ENCODE data around the gene TBCD.

The TBCD gene

GRCh38 chr17:82927661-82928601, 176.1 kb downstream of the TBCD start:
- no peak for DNase-seq

DNA sequence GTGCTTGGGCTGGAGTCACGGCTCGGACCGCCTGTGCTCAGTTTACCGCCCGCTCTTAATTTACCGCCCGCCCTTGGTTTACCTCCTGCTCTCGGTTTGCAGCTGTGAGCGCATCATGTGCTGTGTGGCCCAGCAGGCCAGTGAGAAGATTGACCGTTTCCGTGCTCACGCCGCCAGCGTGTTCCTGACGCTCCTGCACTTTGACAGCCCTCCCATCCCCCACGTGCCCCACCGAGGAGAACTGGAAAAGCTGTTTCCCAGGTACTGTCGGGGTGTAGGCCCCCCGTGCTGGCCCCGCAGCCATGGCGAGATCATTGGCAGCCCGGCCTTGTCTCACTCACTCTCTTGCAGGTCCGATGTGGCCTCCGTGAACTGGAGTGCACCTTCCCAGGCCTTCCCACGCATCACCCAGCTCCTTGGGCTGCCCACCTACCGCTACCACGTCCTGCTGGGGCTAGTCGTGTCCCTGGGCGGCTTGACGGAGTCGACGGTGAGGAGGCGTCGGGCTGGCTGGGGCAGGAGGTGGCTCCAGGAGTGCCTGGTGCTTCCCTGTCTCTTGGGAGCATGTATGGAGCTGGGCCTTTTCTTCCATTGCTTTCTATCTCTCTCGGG, 177.3 kb downstream of the TBCD start:
- no peak for DNase-seq

GRCh38 chr17:82929676-82930042, 177.8 kb downstream of the TBCD start:
- no peak for DNase-seq

DNA sequence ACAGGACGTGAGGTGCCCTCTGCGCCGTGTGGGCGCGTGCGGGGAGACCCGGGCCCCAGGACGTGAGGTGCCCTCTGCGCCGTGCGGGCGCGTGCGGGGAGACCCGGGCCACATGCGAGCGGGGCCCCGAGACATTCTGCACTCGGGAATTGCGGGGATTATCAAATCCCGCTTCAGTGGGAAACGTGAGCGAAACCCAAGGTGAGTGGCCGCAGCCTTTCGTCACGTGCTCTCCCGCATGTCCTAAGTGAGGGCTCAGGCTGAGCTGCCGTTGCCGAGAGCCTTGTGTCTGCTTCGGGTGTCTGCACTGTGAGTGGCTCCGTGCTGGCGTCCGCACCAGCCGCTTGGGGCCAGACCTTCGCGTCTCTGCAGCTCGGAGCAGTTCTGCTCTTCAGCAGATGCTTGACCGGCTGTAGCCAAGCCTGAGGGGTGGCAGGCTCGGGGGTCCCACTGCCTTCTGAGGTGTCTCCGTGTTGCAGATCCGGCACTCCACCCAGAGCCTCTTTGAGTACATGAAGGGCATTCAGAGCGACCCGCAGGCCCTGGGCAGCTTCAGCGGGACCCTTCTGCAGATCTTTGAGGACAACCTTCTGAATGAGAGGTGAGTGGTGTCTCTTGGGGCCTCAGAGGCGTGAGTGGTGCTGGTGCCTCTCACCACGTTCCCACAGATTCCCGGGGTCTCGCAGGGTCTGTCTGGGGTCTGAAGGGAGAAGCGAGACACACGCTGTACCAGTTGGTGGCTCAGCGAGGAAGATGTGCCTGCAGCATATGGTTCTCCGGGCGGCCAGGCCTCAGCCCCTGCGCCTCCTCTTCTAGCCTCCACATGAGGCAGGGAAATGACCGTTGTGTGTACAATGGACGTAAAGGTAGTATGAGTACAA, 178.4 kb downstream of the TBCD start:
- no peak for DNase-seq

GRCh38 chr17:82930924-82931698, 179.2 kb downstream of the TBCD start:
- no peak for DNase-seq

DNA sequence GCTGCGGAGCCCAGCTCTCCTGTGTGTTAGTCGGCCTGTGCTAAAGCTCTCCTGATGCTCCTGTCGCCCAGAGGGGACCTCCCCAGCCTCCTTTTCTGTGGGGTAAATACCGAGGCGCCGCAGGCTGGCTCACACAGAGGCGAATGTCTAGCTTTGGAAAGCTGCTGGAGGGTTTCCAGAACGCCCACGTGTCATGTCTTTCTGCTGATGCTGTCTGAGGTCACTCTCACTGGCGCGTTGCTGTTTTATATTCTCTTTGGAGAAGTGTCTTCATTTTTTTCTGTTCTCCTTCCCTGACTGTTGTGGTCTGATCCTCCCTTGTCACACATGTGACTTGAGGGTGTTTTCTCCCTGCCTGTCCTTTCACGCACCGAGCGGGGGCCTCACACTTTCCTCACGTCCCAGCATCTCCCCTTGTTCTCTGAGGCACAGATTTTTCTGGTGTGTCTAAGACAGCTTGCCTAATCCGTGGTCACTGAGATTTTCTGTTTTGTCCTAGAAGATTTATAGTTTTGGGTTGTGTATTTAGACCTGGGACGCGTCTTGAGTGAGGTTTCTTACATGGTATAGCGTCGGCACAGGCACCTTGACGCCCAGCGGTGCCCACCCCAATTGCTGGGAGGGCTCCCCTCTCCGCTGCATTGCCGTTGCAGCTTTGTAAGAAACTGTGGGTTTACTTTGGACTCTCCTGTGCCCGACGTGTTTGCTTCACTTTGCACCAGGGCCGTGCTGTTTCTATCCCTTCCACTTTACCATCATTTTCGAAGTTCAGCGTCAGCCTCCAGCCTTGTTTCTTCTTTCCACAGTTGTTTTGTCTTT, 180.0 kb downstream of the TBCD start:
- DNase-seq: peak; percentile 24

GRCh38 chr17:82932518-82933310, 180.8 kb downstream of the TBCD start:
- DNase-seq: no peak

DNA sequence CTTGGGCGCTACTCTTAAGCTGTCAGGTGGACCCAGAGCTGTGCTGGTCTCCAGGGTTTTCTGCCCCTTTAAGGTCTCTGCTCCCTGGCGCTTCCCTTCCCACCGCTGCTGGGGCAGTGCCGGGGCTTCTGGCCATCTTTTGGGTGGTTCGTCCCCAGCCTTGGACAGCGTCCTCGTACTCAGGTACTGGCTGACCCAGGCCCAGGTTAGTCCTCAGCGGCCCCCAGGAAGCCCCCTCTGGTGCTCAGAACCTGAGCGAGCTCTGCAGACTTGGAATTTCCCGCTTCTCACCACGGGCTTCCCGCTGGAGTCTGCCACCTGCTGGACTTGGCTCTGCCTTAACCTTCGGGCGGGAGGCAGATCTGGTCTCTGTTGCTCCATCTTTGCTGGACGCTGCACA, 182.0 kb downstream of the TBCD start:
- no peak for DNase-seq

DNA sequence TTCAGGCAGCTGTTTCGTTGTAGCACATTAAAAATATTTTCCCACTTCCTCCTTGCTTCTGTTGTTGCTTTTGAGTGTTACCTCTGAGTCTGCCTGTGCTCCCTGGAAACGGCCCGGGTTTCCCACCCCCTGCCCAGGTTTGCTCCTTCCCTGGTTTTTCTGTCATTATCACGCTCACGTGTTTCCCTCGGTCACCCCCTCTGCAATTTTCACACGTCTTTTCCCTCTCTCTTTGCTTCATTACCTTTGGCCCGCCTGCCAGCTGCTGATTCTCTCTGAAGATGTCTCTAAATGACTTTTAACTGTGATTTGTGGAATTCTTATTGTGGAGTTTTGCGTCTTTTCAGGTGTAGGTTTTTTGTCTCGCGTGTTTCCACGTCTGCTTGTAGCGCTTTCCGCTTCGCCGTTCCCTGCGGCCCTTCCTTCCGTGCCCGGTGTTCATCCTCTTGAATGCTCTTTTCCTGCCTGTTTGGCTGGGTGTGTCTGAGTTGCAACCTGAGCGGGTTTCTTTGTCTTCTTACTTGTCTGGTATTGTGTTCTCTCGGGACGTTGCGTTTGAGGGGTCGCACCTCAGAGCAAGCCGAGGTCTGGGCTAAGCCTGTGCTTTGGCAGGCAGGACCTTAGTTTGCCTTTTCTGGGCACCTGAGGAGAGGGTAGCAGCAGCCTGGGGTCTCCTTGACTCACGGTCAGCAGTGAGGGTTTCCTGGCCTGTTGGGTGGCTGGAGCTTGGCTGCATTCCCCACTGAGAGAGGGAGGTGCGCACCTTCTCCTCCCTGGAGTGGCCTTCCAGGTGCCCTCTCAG, 184.3 kb downstream of the TBCD start:
- no peak for DNase-seq

DNA sequence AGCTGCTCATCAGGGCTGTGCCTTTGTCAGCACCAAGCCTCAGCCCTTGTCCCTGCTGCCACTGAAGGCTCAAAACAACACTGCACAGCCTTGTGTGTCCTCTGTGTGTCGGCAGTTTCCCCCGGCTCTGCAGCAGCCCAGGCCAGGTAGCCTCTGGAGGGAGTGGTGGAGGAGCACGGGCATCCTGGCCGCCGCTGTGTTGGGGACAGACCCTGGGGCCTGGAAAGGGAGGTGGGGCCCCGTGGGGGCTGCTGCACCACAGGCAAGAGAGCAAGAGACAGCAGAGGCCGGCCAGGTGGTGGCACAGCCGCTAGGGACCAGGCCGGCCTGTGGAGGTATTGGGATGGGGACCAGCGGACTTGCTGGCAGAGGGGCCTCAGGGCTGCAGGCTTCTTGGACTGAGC, 184.9 kb downstream of the TBCD start:
- no peak for DNase-seq

GRCh38 chr17:82937411-82938371, 185.8 kb downstream of the TBCD start:
- DNase-seq: no peak

DNA sequence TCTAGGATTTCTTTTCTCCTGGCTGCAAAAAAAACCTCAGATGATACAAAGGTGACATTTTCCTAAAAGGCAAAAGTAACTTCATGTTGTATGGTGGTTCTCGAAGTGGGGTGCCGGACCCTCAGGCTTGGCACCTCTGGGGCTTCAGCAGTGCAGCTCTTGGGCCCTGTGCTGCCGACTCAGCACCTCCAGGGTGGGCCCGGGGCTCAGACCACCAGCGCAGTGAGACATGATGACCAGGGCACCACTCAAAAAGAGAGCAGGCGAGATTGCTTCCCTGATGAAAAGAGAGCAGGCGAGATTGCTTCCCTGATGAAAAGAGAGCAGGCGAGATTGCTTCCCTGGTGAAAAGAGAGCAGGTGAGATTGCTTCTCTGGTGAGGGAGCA, 186.6 kb downstream of the TBCD start:
- DNase-seq: no peak

DNA sequence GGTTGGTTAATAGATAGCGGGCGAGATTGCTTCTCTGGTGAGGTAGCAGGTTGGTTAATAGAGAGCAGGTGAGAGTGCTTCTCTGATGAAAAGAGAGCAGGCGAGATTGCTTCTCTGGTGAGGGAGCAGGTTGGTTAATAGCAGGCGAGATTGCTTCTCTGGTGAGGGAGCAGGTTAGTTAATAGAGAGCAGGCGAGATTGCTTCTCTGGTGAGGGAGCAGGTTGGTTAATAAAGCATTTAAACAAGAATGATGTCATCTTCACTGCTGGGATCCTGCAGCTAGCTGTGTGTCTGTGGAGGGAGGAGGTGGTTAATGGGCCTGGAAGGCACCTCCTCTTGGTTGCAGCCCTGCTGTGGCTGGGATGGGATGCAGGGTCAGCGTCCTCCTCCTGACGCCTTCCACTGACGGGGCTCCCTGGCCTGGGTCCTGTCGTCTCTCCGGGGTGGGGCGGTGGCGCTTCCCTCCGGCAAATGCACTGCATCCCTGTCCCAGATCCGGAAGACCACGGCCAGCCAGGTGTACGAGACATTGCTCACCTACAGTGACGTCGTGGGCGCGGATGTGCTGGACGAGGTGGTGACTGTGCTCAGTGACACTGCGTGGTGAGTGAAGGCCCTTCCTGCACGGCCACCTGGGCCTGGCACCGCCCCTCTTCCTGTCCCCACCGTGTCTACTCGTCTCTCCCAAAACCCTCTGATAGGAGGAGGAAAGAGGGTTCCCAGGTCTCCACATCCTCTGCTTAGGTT, 187.2 kb downstream of the TBCD start:
- no peak for DNase-seq

- no peak for DNase-seq
Measured at GRCh38 chr17:82939621-82940135, 187.8 kb downstream of the TBCD start.

DNA sequence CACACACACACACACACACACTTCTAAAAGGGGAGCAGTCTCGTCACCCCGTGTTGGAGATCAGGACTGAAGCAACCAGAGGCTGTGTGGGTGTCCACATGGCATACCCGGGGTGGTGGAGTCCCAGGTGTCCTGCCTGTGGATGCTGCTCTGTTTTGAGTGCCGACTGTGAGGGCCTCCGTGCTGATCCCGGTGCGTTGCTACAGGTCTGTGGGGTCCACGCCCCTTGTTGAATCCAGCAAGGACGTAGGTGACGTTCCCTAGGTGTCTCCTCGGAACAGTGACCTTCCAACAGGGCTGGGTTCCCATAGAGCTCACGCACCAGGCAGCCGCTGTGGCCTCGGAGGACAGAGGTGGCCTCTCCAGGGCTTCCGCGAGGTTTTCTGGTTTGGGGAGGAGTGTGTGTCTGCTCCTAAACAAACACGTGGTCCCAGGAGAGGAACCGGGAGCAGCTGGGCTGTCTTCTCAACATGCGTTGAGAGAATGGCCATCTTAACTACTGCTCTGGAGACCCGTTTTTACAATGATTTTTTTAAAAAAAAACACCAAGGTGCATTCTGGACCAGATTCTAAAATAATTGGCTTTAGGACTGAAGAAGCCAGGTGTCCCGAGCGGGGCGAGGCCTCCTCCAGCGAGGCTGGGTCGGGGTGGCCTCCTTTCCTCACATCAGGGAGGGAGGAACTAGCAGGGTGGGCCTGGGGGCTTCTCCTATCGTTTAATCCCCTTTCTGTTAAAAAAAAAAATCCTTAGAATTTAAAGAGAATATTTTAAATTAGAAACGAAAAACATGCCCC, 188.6 kb downstream of the TBCD start:
- no peak for DNase-seq

DNA sequence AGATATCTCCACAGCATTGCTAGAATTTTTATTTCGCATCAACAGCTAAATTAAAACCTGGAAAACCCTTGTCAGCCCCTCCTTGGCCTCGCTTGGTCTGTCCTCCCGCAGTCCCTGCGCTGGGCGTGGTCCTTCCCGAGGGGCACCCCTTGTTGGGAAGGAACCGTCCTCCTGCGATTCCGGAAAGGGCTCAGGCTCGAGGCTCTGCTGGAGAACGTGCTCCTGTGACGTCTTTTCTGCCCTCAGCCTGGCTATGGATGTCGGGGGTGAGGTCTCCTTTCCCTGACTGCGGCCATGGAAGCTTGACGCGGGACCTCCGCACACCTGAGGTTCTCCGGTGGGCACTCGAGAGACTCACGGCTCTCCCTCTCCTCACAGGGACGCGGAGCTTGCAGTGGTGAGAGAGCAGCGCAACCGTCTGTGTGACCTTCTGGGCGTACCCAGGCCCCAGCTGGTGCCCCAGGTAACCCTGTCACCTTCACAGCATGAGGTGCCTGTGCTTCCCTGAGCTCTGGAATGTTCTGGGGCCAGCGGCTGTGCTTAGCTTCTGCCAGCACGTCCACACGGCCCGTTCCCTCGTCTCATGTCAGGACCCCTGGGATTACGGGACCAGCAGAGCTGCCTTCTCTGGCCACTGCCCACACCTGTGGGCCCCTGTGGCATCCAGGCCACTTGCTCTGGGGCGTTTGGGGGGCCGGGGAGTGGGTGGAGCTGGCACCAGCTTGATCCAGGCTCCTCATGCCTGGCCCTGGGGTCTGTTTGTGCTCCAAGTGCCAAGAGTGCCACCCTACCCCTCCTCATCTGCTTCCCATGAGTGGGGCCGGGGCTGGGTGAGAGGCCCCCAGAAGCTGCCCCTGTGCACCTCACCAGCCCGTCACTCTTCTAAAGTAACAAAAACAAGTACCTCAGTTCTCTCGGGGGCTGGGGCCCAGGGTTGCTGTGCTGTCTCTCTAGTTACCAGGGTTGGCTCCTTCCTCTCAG, 189.4 kb downstream of the TBCD start:
- DNase-seq: no peak

Measured in midbrain (tissue), 1 donor.